ENCODE measurements around the gene BRPF1.

Gene BRPF1

GRCh38 chr3:9729419-9729818, 2.1 kb upstream of the BRPF1 start:
- H3K36me3 ChIP-seq (replicated peaks; ENCODE audit: insufficient read depth, low read length), result peaks cover 7% of the 10 kb centered on the region; the same call in 1 of the 2 replicates
- TF ChIP-seq EZH2 (optimal IDR thresholded peaks at IDR 0.05; ENCODE audit: low read depth, low read length) (no peak), CTCF (IDR thresholded peaks at IDR 0.05; ENCODE audit: low read length) (no peak)
- no peaks in the 10 kb centered on the region for H3K9me3 ChIP-seq (replicated peaks; ENCODE audit: insufficient read depth, low read length)
- H3K27me3 ChIP-seq (replicated peaks; ENCODE audit: insufficient read depth, low read length), result no peaks in the 10 kb centered on the region
- H3K9ac ChIP-seq (ENCODE audit: low read length), result no peak overlapping the region
- no peak overlapping the region for H3K27ac ChIP-seq (ENCODE audit: low read length)
- H3K4me3 ChIP-seq (ENCODE audit: low read length), result no peak overlapping the region
- no peaks in the 10 kb centered on the region for H3F3A ChIP-seq (ENCODE audit: insufficient read depth, low read length)
- no peak for DNase-seq
- no peaks in the 10 kb centered on the region for H3K9me2 ChIP-seq (replicated peaks; ENCODE audit: insufficient read depth, low read length)
- H4K20me1 ChIP-seq (ENCODE audit: insufficient read depth, low read length), result no peaks in the 10 kb centered on the region
- H3K4me1 ChIP-seq (ENCODE audit: low read length), result peaks cover 10% of the 10 kb centered on the region
- H3K4me2 ChIP-seq (ENCODE audit: low read depth, low read length), result no peak overlapping the region
- peaks cover 29% of the 10 kb centered on the region for H3K79me2 ChIP-seq (ENCODE audit: low read length)
- no peak overlapping the region for H2AFZ ChIP-seq (ENCODE audit: low read length)

GRCh38 chr3:9730657-9731205, 804 bp upstream of the BRPF1 start:
- Histone ChIP-seq H3K36me3 (replicated peaks; ENCODE audit: insufficient read depth, low read length) (peaks cover 7% of the 10 kb centered on the region; the same call in 1 of the 2 replicates), H3K4me1 (ENCODE audit: low read length) (peaks cover 10% of the 10 kb centered on the region), H3K9me2 (replicated peaks; ENCODE audit: insufficient read depth, low read length) (no peaks in the 10 kb centered on the region), H3K9ac (ENCODE audit: low read length) (peak overlapping the region; percentile 34; the same call in 1 of the 2 replicates), H3K79me2 (ENCODE audit: low read length) (peaks cover 42% of the 10 kb centered on the region), H3F3A (ENCODE audit: insufficient read depth, low read length) (no peaks in the 10 kb centered on the region), H3K27me3 (replicated peaks; ENCODE audit: insufficient read depth, low read length) (no peaks in the 10 kb centered on the region), H2AFZ (ENCODE audit: low read length) (peak overlapping the region; percentile 96), H3K9me3 (replicated peaks; ENCODE audit: insufficient read depth, low read length) (no peaks in the 10 kb centered on the region), H3K27ac (ENCODE audit: low read length) (no peak overlapping the region), H3K4me3 (ENCODE audit: low read length) (peak overlapping the region; percentile 71), H4K20me1 (ENCODE audit: insufficient read depth, low read length) (no peaks in the 10 kb centered on the region), H3K4me2 (ENCODE audit: low read depth, low read length) (peak overlapping the region; percentile 48)
- DNase-seq, result no peak
- TF ChIP-seq EZH2phosphoT487 (IDR thresholded peaks at IDR 0.05; ENCODE audit: low read length) (no peak), EZH2 (optimal IDR thresholded peaks at IDR 0.05; ENCODE audit: low read depth, low read length) (no peak), CTCF (IDR thresholded peaks at IDR 0.05; ENCODE audit: low read length) (no peak)

GRCh38 chr3:9732080-9732739, 675 bp downstream of the BRPF1 start:
- no peak overlapping the region for H3K27ac ChIP-seq (ENCODE audit: low read length)
- peaks cover 10% of the 10 kb centered on the region for H3K4me1 ChIP-seq (ENCODE audit: low read length)
- H3K27me3 ChIP-seq (replicated peaks; ENCODE audit: insufficient read depth, low read length), result no peaks in the 10 kb centered on the region
- peak; percentile 17 for DNase-seq
- peak overlapping the region; percentile 97 for H3K9ac ChIP-seq (ENCODE audit: low read length)
- peak overlapping the region; percentile 81 for H2AFZ ChIP-seq (ENCODE audit: low read length)
- H3K79me2 ChIP-seq (ENCODE audit: low read length), result peaks cover 52% of the 10 kb centered on the region
- no peaks in the 10 kb centered on the region for H3F3A ChIP-seq (ENCODE audit: insufficient read depth, low read length)
- peak overlapping the region; percentile 98 for H3K4me2 ChIP-seq (ENCODE audit: low read depth, low read length)
- peaks cover 7% of the 10 kb centered on the region; the same call in 1 of the 2 replicates for H3K36me3 ChIP-seq (replicated peaks; ENCODE audit: insufficient read depth, low read length)
- TF ChIP-seq CTCF (IDR thresholded peaks at IDR 0.05; ENCODE audit: low read length) (no peak), EZH2 (optimal IDR thresholded peaks at IDR 0.05; ENCODE audit: low read depth, low read length) (no peak), EZH2phosphoT487 (IDR thresholded peaks at IDR 0.05; ENCODE audit: low read length) (no peak)
- H4K20me1 ChIP-seq (ENCODE audit: insufficient read depth, low read length), result no peaks in the 10 kb centered on the region
- H3K9me2 ChIP-seq (replicated peaks; ENCODE audit: insufficient read depth, low read length), result no peaks in the 10 kb centered on the region
- H3K9me3 ChIP-seq (replicated peaks; ENCODE audit: insufficient read depth, low read length), result no peaks in the 10 kb centered on the region
- H3K4me3 ChIP-seq (ENCODE audit: low read length), result peak overlapping the region; percentile 98
